Erythroblast (primary cell): Measurements from ENCODE around the gene LIX1L.

ENCODE experiments used
- GATA1 ChIP-seq: IDR thresholded peaks from 2 replicates; pipeline ENCODE4 v1.6.1; 2011; ENCODE audit warnings: low read depth, mild to moderate bottlenecking, control low read depth, low read length, moderate library complexity
- POLR2A ChIP-seq: IDR thresholded peaks from 2 replicates; pipeline ENCODE4 v1.6.1; 2011; ENCODE audit warnings: mild to moderate bottlenecking, low read length

DNA sequence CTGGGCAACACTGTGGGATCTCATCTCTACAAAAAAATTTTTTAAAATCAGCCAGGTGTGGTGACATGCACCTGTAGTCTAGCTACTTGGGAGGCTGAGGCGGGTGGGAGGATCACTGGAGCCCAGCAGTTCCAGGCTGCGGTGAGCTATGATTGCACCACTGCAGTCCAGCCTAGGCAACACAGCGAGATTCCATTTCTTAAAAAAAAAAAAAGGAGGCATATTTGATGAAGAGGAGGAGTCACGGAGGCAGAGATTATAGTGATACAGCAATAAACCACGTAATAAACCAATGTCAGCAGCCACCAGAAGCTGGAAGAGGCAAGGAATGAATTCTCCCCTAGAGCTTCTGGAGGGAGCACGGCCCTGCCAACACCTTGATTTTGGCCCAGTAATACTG lies 4.0 kb downstream of the LIX1L start:
- TF ChIP-seq POLR2A (no peak), GATA1 (no peak)
